Caco-2 (cell line): Measurements from ENCODE around the gene IKZF3. TPM values are rescaled to one million over a fixed set of nuclear protein-coding genes. Genes with fewer than 3 reads are reported as not detected.

Experiments
- BruUV-seq: library from RNA; stranded (reverse); fragments of 400-500 nt; replicated peaks from 2 replicates; lab custom pipeline; 2021; lab: Mats Ljungman, UMichigan
- CTCF ChIA-PET: fragments of 300-600 bp; sonication (Branson Sonifier 250); formaldehyde crosslinking; loops from one replicate; lab custom pipeline; 2022; ENCODE audit warnings: antibody characterized with exemption; lab: Charles Lee
- POLR2A ChIA-PET: fragments of 300-600 bp; sonication (Branson Sonifier 250); formaldehyde crosslinking; loops from one replicate; lab custom pipeline; 2022; ENCODE audit warnings: antibody characterized with exemption; lab: Charles Lee
- DNase-seq, 2 experiments: peaks; one replicate each; pipeline versions ENCODE4 v3.0.0 to v3.0.0-alpha.2; 2020 to 2022
- H3K27me3 ChIP-seq: replicated peaks from 2 replicates; pipeline ENCODE4 v1.6.0; 2011; ENCODE audit warnings: low read length; ENCODE audit not compliant: control insufficient read depth, insufficient read depth
- H3K36me3 ChIP-seq: 2 replicates; pipeline ENCODE4 v1.5.1; 2011; ENCODE audit warnings: low read length; ENCODE audit not compliant: control insufficient read depth, insufficient read depth
- H3K4me1 ChIP-seq: fragments of 250-450 bp; sonication (Bioruptor Pico); 2 replicates; pipeline ENCODE4 v1.5.1; 2020; ENCODE audit warnings: mild to moderate bottlenecking
- H3K4me3 ChIP-seq: 2 replicates; pipeline ENCODE4 v1.5.1; 2011; ENCODE audit warnings: low read depth, mild to moderate bottlenecking, control low read depth, low read length
- H3K9me3 ChIP-seq: fragments of 250-450 bp; sonication (Bioruptor Pico); 2 replicates; pipeline ENCODE4 v1.5.1; 2020; ENCODE audit warnings: mild to moderate bottlenecking, moderate library complexity
- H3K27ac Mint-ChIP-seq: one replicate; pipeline ENCODE4 v1.8.0; 2022; ENCODE audit warnings: mixed read lengths; ENCODE audit not compliant: unreplicated experiment
- H3K27me3 Mint-ChIP-seq: one replicate; pipeline ENCODE4 v1.8.0; 2022; ENCODE audit warnings: mixed read lengths; ENCODE audit not compliant: insufficient read depth, unreplicated experiment
- H3K36me3 Mint-ChIP-seq: one replicate; pipeline ENCODE4 v1.8.0; 2022; ENCODE audit warnings: mild to moderate bottlenecking, mixed read lengths; ENCODE audit not compliant: insufficient read depth, unreplicated experiment
- H3K4me1 Mint-ChIP-seq: one replicate; pipeline ENCODE4 v1.8.0; 2022; ENCODE audit warnings: low read depth, mixed read lengths; ENCODE audit not compliant: unreplicated experiment
- H3K4me3 Mint-ChIP-seq: one replicate; pipeline ENCODE4 v1.8.0; 2022; ENCODE audit warnings: mild to moderate bottlenecking, moderate library complexity, mixed read lengths; ENCODE audit not compliant: unreplicated experiment
- H3K9me3 Mint-ChIP-seq: one replicate; pipeline ENCODE4 v1.8.0; 2022; ENCODE audit warnings: mixed read lengths; ENCODE audit not compliant: unreplicated experiment
- CTCF ChIP-seq, 2 experiments: fragments of 200-600 bp in 1 of 2; IDR thresholded peaks; 1 replicate in 1 of 2; 2 replicates in 1 of 2; pipeline versions ENCODE4 v1.5.1 to v1.8.0; 2011 to 2022; ENCODE audit warnings: antibody characterized with exemption in 1 of 2, control low read depth in 1 of 2, inconsistent platforms in 1 of 2, low read depth in 1 of 2, low read length in 1 of 2, mild to moderate bottlenecking in 1 of 2, moderate library complexity in 1 of 2; ENCODE audit not compliant: insufficient read depth in 1 of 2, severe bottlenecking in 1 of 2, unreplicated experiment in 1 of 2
- intact Hi-C: fragments of 100-400 bp; cut with micrococcal nuclease; formaldehyde crosslinking; loops from one replicate; pipeline ENCODE4 v1.10.0; 2022; ENCODE audit not compliant: unreplicated experiment
- total RNA-seq: library from RNA; stranded (reverse); gene quantifications from 2 replicates; pipeline ENCODE4 v1.2.3, GENCODE V29; 2022

The IKZF3 gene
- total RNA-seq, 1 experiment from 2014 or later, result 2.8 TPM

- Histone ChIP-seq H3K4me1 (peaks cover 4% of the 10 kb centered on the region; the same call in 1 of the 2 replicates), H3K36me3 (no peaks in the 10 kb centered on the region), H3K4me3 (no peak overlapping the region), H3K27me3 (no peaks in the 10 kb centered on the region), H3K9me3 (no peaks in the 10 kb centered on the region)
- H3K36me3 Mint-ChIP-seq, result no peaks in the 10 kb centered on the region
- H3K4me3 Mint-ChIP-seq, result no peak overlapping the region
- intact Hi-C loops, result loop anchor here (10.0 kb wide), 1 partner anchor 204 kb away; no protein-coding TSS in a partner anchor
- CTCF ChIA-PET, result no interaction called here
- H3K27ac Mint-ChIP-seq, result no peak overlapping the region
- BruUV-seq, result no TSS peak
- H3K4me1 Mint-ChIP-seq, result no peaks in the 10 kb centered on the region
- peaks cover 4% of the 10 kb centered on the region for H3K27me3 Mint-ChIP-seq
- no peaks in the 10 kb centered on the region for H3K9me3 Mint-ChIP-seq
- POLR2A ChIA-PET, result no interaction called here
- no peak for TF ChIP-seq CTCF (IDR thresholded peaks at IDR 0.05; ENCODE audit: insufficient read depth in 1 of 2, low read depth in 1 of 2, low read length in 1 of 2, severe bottlenecking in 1 of 2, unreplicated experiment in 1 of 2)
- DNase-seq, result no peak
These were observed 104.9 kb downstream of the IKZF3 start for GRCh38 chr17:39759204-39759603.

- Mint-ChIP-seq H3K4me1 (peaks cover 4% of the 10 kb centered on the region), H3K27ac (no peak overlapping the region), H3K27me3 (peaks cover 4% of the 10 kb centered on the region), H3K9me3 (no peaks in the 10 kb centered on the region), H3K36me3 (no peaks in the 10 kb centered on the region), H3K4me3 (no peak overlapping the region)
- intact Hi-C loops, result loop anchor here (10.0 kb wide), 1 partner anchor 203 kb away; no protein-coding TSS in a partner anchor
- no peak for DNase-seq
- Histone ChIP-seq H3K4me1 (peaks cover 7% of the 10 kb centered on the region; the same call in 1 of the 2 replicates), H3K9me3 (no peaks in the 10 kb centered on the region), H3K4me3 (no peak overlapping the region), H3K36me3 (no peaks in the 10 kb centered on the region), H3K27me3 (no peaks in the 10 kb centered on the region)
- BruUV-seq, result no TSS peak
- CTCF ChIA-PET, result interaction anchor here (0.6 kb wide), 1 partner anchor 44 kb away, joined by 7 read pairs; no protein-coding TSS in a partner anchor
- TF ChIP-seq CTCF (IDR thresholded peaks at IDR 0.05; ENCODE audit: insufficient read depth in 1 of 2, low read depth in 1 of 2, low read length in 1 of 2, severe bottlenecking in 1 of 2, unreplicated experiment in 1 of 2), result no peak
- POLR2A ChIA-PET, result no interaction called here
These were observed 105.9 kb downstream of the IKZF3 start for GRCh38 chr17:39757931-39758873.

- Histone ChIP-seq H3K9me3 (no peaks in the 10 kb centered on the region), H3K4me3 (no peak overlapping the region), H3K36me3 (no peaks in the 10 kb centered on the region), H3K4me1 (peaks cover 7% of the 10 kb centered on the region; the same call in 1 of the 2 replicates), H3K27me3 (no peaks in the 10 kb centered on the region)
- H3K36me3 Mint-ChIP-seq, result no peaks in the 10 kb centered on the region
- no peak for TF ChIP-seq CTCF (IDR thresholded peaks at IDR 0.05; ENCODE audit: insufficient read depth in 1 of 2, low read depth in 1 of 2, low read length in 1 of 2, severe bottlenecking in 1 of 2, unreplicated experiment in 1 of 2)
- ChIA-PET POLR2A (no interaction called here), CTCF (no interaction called here)
- intact Hi-C loops, result loop anchor here (10.0 kb wide), 1 partner anchor 202 kb away; no protein-coding TSS in a partner anchor
- H3K4me1 Mint-ChIP-seq, result peaks cover 8% of the 10 kb centered on the region
- no TSS peak for BruUV-seq
- H3K9me3 Mint-ChIP-seq, result no peaks in the 10 kb centered on the region
- DNase-seq, result no peak
- peaks cover 4% of the 10 kb centered on the region for H3K27me3 Mint-ChIP-seq
- no peak overlapping the region for H3K4me3 Mint-ChIP-seq
- H3K27ac Mint-ChIP-seq, result no peak overlapping the region
These were observed 106.9 kb downstream of the IKZF3 start for GRCh38 chr17:39757176-39757662.
